ENCODE results near the gene DYRK2. TPM values are rescaled to one million over a fixed set of nuclear protein-coding genes. Genes with fewer than 3 reads are reported as not detected.
"Not testable (repeated sequence)": the region's sequence is repeated elsewhere in the genome, so short reads cannot be mapped to it uniquely, and the experiment has no call there.

Gene DYRK2
- total and polyA plus RNA-seq, 10 donors = 5.0 to 42.8 (median 35.5) TPM

DNA sequence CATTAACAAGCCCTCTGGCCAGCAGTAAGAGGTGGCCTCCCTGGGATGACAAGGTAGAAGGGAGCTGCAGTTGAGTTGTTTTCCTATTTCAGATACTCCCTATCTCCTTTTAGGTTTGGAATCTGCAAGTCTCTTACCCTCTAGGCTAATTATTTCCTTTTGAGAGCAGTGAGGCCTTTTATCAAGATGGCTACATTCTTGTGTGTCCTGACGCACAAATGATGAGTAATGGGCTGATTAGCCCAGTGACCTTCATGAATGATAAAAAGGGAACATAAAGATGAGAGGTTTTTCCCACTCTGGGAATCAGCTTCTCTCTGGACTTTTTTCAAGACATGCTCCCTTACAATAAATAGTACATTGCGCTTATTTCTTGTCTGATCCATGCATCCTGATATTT lies 22.9 kb downstream of the DYRK2 start:
- DNase-seq = no peak
- Histone ChIP-seq H3K36me3 (peaks cover 0 to 10% (median 0%) of the 10 kb centered on the region in 6 donors), H3K4me3 (no peak overlapping the region), H3K9me3 (peaks cover 0 to 25% (median 22%) of the 10 kb centered on the region in 8 donors), H3K4me1 (peaks cover 0 to 27% (median 7%) of the 10 kb centered on the region in 6 donors), H3K27ac (no peak overlapping the region), H3K27me3 (replicated peaks in 1 of 7) (no peaks in the 10 kb centered on the region)
- WGBS, 5 donors = 61 to 94% (median 85%) methylated on average over 2 of the region's 2 CpGs
- intact Hi-C loops (cut with DNase I; ENCODE audit: low total_unique reads) = no loop called here
- TF ChIP-seq CTCF (IDR thresholded peaks at IDR 0.05 in 8 of 11, conservative IDR thresholded peaks at IDR 0.05 in 3 of 11) = no peak

GRCh38 chr12:67671892-67672291 lies 23.3 kb downstream of the DYRK2 start:
- DNase-seq = no peak
- 77 to 82% (median 80%) methylated on average over 3 of the region's 3 CpGs for WGBS, 5 donors
- Histone ChIP-seq H3K9me3 (peaks cover 0 to 25% (median 22%) of the 10 kb centered on the region in 8 donors), H3K36me3 (peaks cover 0 to 10% (median 0%) of the 10 kb centered on the region in 6 donors), H3K4me1 (peaks cover 0 to 23% (median 6%) of the 10 kb centered on the region in 6 donors), H3K27me3 (replicated peaks in 1 of 7) (no peaks in the 10 kb centered on the region), H3K4me3 (no peak overlapping the region), H3K27ac (no peak overlapping the region)
- no peak for TF ChIP-seq POLR2AphosphoS5 (IDR thresholded peaks at IDR 0.05)
- no peak for TF ChIP-seq POLR2A (IDR thresholded peaks at IDR 0.05)
- no peak for TF ChIP-seq CTCF (IDR thresholded peaks at IDR 0.05 in 8 of 11, conservative IDR thresholded peaks at IDR 0.05 in 3 of 11)
- intact Hi-C loops (cut with DNase I; ENCODE audit: low total_unique reads) = no loop called here

DNA sequence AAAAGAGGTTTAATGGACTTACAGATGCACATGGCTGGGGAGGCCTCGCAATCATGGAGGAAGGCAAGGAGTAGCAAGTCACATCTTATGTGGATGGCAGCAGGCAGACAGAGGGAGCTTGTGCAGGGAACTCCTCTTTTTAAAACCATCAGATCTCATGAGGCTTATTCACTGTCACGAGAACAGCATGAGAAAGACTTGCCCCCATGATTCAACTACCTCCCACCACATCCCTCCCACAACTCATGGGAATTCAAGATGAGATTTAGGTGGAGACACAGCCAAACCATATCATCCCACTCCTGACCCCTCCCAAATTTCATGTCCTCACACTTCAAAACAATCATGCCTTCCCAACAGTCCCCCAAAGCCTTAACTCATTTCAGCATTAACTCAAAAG lies 24.0 kb downstream of the DYRK2 start:
- peaks cover 0 to 25% (median 22%) of the 10 kb centered on the region in 8 donors for H3K9me3 ChIP-seq
- H3K27ac ChIP-seq; DNase-seq; H3K27me3 ChIP-seq (replicated peaks in 1 of 7); intact Hi-C loops (cut with DNase I; ENCODE audit: low total_unique reads); H3K36me3 ChIP-seq; H3K4me3 ChIP-seq: not testable (repeated sequence)
- peaks cover 0 to 16% (median 4%) of the 10 kb centered on the region in 6 donors for H3K4me1 ChIP-seq
- WGBS, 5 donors = 89 to 98% (median 97%) methylated on average over 2 of the region's 2 CpGs

- DNase-seq; H3K4me1 ChIP-seq; H3K4me3 ChIP-seq; H3K36me3 ChIP-seq; H3K27me3 ChIP-seq (replicated peaks in 1 of 7); H3K27ac ChIP-seq; intact Hi-C loops (cut with DNase I; ENCODE audit: low total_unique reads): not testable (repeated sequence)
- peaks cover 0 to 25% (median 22%) of the 10 kb centered on the region in 8 donors for H3K9me3 ChIP-seq
- WGBS, 5 donors = 84 to 92% (median 88%) methylated on average over 4 of the region's 4 CpGs
Observed at GRCh38 chr12:67673509-67673908, 25.0 kb downstream of the DYRK2 start.

- Histone ChIP-seq H3K36me3 (peaks cover 0 to 10% (median 0%) of the 10 kb centered on the region in 6 donors), H3K27me3 (replicated peaks in 1 of 7) (no peaks in the 10 kb centered on the region), H3K9me3 (peaks cover 0 to 25% (median 22%) of the 10 kb centered on the region in 8 donors), H3K4me3 (no peak overlapping the region), H3K27ac (no peak overlapping the region), H3K4me1 (peaks cover 0 to 13% (median 0%) of the 10 kb centered on the region in 6 donors)
- intact Hi-C loops (cut with DNase I; ENCODE audit: low total_unique reads) = no loop called here
- TF ChIP-seq POLR2A (IDR thresholded peaks at IDR 0.05) = no peak
- TF ChIP-seq CTCF (IDR thresholded peaks at IDR 0.05 in 8 of 11, conservative IDR thresholded peaks at IDR 0.05 in 3 of 11) = no peak
- TF ChIP-seq POLR2AphosphoS5 (IDR thresholded peaks at IDR 0.05) = no peak
- 96 to 100% (median 98%) methylated on average over 3 of the region's 3 CpGs for WGBS, 5 donors
- no peak for DNase-seq
Observed at GRCh38 chr12:67674417-67674816, 25.9 kb downstream of the DYRK2 start.
